ENCODE measurements around the gene ERF.

Gene ERF

DNA sequence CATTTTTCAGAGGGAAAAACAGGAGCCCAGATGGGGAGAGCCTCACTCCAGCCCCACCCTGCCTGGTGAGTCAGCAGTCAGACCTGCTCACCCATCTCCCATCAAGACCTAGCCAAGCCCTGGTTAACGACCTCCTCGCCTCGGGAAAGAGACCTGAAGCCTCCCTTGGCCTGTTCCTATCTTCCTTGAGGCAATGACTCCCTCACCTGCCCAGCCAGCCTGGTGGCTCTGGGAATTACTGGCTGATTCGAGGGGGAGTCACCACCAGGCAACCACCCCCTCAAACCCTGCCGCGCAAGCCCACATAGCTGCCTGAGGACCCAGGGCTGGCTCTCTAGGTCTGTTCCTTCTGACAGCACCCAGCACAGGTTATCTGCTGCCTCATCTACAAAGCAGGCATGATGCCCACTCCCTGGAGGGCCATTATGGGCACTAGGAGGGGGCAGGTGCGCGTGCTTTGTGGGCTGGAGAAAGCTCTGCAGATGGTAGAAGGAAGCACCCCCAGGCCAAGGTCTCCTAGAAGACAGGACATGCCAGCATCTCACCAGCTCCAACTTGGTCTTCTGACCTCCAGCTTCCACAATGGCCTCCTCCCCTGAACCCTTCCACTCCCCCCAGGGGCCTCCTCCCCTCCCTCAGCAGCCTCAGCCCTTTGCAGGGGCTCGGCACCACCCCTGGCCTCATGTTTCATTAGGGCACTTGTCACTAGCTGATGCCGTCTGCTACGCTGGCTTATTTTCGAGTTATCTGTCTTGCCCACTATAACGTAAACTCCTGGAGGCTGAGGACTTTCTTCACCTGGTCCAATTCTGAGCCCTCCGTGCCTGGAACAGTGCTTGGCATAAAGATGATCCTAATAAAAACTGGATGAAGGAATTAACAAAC is 47.8 kb downstream of the ERF start:
- no peak for DNase-seq

DNA sequence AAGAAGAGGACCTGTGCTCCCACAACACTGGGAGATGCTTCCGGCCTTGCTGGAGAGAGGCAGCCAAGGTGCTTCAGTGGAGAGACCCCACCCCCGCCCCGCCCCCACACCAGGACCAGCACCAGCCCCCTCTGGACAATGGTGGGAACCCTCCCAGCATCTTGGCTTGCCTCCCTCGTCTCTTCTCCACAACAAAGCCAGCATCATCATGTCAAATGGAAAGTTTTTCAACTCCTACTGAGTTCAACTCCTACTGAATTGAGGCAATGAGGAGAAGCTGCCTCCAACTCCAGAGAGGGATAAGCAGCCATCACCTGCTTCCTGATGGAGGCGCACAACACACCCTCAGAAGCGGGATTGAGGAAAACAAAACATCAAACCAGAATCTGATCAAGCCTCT is 50.3 kb downstream of the ERF start:
- DNase-seq: no peak

DNA sequence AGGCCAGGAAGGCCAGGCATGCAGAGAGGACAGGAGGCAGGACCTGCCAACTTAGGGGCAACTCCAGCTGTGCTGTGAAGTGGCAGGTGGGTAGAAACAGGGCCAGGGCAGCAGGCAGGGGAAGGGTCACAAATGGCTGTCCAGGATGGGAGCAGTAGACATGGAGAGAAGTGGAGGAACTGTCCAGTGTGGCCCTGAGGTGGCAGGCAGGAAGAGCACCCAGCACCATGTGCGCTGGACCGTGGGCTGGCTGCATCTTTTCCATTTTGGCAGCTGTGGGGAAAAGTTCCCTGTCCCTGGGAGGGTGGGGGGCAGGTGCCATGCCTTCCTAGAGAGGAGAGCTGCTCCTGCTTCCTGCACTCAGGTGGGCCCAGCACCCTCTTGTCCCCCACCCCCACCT is 51.2 kb downstream of the ERF start:
- no peak for DNase-seq

DNA sequence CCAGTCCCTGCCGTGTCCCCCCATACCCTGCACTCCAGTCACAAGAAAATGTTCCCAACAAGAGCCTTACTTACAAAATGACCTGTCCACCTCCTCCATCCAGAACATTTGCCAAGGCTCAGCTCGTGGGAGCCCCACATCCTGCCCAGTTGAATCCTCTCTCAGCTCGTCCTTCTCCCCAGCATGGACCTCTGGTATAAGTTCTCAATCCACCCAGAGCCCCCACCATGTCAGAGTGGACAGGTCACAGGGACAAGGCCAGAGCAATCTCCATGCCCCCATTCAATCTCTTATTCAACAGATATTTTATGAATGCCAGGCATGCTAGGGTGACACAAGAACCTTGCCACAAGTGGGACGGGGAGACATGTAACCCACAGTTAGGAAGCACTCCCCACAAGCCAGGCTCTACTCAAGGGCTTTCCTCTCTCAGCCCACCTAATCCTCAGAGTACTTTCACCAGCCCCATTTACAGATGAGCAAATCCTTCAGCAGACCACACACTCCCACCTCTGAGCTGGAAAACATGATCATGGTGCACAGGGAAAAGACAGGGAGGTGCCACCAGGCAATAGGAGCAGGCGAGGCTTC is 52.5 kb downstream of the ERF start:
- no peak for DNase-seq

DNA sequence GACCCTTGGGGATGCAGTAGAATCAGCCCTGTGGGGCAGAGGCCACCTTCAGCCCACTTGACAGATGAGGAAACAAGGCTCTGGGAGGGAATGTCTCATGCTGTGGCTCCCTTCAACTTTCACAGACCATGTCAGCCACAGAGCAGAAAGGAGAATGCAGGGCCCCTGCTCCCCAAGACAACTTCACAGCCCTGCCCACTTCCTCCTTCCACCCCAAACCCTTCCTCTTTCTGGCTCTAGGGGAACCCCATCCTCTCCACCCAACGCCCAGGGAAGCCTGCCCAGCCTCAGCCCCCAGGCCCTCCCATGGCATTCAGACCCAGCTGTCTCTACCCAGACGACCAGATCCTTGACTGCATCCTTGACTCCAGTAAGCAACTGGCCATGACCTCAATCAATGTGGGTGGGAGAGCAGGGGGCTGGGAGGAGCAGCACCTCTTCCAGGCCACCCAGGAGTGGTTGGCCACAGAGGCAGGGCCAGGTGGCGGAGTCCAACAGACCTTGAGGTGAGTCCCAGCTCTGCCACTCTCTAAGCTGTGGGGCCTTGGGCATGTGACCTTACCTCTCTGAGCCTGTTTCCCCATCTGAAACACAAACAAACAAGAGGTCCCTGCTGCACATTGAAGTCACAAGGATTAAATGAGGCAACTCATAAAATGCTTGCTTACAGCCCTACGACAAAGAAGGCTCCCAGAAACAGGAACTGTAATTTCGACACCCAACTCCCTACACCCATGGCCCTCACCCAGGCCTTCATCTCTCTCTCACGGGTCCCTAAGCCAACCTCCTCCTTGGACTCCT is 53.2 kb downstream of the ERF start:
- no peak for DNase-seq

DNA sequence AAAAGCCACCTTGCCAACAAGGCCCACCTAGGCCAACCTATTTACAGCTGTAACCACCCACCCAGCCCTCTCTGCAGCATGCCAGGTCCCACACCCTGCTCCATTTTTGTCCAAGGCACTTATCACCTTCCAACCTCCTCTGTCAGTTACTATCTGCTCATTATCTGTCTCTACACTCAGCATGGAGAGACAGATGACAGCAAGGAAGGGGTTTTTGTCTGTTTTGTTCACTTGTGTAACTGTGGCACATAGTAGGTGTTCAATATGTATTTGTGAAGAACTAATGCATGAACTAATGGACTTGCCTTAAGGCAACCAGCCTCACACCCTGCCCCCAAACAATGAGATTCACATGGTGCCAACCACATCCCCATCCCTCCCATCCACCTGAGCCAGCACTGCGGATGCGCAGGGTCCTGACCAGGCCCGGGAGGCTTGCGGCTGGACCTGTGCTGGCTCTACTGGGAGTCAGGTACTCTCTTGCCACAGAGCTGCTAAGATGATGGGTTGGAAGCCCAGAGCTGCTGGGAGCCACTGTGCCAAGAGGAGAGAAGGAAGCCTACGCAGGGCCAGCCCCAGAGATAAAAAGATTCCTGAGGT is 54.7 kb downstream of the ERF start:
- DNase-seq: no peak

DNA sequence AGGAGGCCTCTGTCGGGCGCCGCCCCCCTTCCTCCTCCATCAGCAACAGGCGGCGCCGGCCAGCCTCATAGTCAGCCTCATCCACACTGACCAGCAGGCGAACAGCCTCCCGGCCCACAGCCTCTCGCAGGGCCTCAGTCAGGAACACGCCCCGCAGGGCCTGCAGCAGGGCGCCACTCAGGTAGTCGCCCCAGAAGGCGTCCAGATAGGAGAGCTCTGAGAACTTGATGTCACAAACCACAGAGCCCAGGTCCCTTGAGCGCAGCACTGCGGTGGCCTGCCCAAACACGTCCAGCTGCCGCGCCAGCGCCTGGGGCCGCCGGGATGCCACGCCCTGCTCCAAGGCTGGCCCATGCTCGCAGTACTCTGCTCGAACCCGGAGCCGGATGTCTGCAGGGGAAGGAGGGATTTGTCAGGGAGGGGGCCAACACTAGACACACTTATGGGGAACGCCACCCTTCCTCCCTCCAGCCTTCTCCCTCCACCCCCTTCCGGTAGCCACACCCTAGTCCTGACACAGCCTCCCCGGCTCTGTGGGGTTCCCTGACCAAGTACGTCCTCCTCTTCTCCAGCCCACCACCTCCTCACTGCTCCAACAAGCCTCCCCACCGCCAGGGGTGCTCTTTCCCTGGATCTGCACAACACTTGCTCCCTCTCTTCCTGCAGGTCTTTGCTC is 55.4 kb downstream of the ERF start:
- DNase-seq: no peak

DNA sequence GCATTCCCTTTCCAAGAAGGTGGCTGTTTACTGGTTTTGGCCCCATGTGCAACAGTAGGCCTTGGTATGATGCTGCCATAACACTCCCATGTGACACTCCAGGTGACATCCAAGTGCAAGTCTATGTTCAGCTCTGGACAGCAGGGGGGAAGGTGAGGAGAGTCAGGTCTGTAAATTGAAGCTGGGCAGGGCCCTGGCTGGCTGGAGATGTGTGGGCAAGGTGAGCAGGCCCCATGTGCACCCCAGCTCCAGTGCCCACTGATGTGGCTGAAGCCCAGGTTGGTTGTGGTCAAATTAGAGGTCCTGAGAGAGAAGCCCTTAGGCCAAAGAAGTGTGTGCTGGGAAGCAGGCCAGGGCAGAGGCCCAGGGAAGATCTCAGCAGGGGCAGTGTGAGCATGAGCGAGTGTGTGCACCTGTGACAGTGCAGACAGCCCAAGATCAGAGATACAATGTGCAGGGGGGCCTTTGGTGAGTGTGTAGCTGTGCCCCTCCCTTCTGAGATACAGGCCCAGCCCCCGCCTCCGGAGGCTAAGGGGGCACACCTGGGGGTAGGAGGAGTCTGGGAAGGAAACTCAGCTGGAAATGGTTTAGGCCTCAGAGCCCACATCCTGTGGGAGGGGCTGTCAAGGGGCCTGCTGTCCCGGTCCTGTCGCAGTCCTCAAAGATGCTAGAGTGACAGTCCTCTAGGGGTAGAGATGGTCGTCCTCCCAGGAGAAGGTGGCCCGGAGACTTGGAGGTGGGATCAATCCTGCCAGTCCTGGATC is 56.1 kb downstream of the ERF start:
- no peak for DNase-seq

Data from NCI-H1417 treated with DMSO at 0.1 percent for 48 hours (cell line).